ENCODE measurements around the gene CADM3.

Gene CADM3

DNA sequence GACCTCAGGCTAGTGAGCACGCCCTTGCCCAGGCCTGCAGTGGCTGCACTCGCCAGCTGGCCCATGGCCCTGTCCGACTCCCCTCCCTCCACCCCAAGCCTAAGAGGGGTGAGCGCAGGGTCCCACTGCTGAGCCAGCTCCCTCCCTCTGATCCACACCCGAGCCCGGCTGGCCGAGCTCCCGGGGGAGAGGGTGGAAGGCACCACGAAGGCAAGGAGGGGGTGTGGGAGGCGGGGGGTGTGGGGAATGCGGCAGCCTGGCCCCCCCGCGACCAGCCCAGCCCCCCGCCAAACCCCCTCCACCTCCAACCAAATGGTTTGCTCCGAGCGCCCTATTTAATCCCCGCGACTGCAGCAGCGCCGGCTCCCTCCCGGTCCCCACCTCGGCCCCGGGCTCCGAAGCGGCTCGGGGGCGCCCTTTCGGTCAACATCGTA, at the start of gene CADM3:
CADM3 (plus strand) TSS at position 362 of the 434 bp plus-strand sequence. CDS start 151 bp downstream, outside the sequence.
- no peak for DNase-seq

DNA sequence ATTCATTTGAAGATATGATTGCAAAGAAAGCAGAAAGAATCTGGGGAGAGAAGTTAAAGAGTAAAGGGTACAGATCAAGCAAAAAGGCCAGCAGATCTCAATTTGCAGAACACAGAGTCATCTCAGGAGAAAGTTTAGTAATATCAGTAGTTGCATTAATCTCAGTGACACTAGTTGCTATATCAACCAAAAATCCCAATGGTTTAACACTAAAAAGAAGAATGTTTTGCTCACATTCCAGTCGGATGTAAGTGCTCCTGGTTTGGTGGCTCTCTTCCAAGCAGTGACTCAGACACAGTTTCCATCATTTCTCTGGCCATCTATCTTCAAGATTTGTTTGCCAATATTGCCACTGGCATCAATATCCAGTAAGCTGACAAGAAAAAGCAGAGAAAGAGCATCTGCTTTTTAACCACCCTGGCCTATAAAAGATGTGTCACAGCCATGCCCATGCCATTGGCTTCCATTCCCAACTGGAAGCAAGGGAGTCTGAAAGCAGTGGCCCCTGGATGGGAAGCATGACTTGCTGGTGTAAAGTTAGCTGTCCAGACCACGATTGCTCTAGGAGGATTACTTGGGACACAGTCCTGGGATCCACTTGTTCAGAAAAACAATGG, 49.3 kb upstream of the CADM3 start:
- DNase-seq: no peak

- no peak for DNase-seq
These were observed 47.8 kb upstream of the CADM3 start for GRCh38 chr1:159123587-159123986.

GRCh38 chr1:159132271-159132881, 39.0 kb upstream of the CADM3 start:
- peak; percentile 78 for DNase-seq

DNA sequence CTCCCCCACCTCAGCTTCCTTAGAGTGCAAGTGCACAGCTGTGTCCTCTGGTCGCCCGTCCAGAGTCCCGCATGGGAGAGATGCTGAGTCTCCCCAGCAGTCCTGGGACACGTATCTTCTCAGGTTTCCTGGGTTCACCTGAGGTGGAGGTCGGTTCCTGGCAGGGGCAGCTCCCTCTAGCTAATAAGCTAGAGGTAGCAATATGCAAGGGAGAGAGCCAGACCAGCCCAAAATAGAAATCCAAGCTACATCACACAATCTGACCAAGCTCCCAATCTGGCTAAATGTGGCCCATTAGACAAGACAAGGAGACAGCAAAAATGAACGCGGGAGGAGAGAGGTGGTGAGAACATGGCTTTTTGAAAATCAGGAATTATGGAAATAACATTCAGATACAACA, 30.9 kb upstream of the CADM3 start:
- no peak for DNase-seq

DNA sequence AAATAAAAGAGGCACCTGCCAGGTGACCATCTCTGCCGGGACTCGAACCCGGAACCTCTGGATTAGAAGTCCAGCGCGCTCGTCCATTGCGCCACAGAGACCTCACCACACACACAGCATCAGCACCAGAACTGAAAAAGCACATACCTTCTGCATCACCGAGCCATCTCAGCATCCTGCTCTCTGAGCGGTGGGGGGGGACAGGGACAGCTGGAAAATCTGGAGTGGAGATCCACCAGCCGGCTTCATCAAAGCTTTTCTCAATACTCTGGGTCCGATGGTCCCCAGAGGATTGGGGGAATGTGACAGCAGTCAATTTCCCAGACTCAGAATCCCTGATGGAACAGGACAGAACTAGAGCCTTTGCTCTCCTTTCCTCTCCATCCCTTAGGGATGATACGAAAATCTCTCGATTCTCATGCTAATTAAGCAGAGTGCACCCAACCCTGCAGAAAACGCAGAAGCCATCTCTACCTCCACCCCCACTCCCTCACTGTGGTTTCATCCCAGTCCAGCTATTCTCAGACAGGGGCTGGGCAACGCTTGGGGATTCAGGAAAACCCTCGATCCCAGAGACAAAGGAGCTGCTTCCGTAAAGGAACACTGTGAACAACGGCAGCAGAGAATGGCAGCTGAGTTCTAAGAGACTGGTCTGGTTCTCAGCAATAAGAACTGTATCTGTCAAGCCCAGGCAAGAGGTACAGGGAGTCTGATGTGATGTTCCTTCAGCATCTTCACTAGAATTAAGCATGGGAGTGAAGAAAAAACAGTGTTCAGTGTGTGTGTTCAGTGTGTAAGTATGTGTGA, 29.6 kb upstream of the CADM3 start:
- no peak for DNase-seq

DNA sequence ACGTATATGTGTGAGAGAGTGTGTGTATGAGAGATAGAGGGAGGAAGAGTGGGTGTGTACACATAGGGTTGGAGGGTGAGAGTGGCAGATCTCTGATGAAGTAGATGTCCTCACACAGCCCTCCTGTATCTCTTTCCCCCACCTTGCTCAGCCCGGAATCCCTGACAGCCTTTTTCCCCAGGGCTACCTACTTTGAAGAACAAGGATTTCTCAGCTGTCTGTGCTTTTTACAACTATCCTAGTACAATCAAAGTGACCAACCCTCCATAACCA, 29.1 kb upstream of the CADM3 start:
- DNase-seq: no peak

GRCh38 chr1:159142726-159143510, 28.5 kb upstream of the CADM3 start:
- no peak for DNase-seq

DNA sequence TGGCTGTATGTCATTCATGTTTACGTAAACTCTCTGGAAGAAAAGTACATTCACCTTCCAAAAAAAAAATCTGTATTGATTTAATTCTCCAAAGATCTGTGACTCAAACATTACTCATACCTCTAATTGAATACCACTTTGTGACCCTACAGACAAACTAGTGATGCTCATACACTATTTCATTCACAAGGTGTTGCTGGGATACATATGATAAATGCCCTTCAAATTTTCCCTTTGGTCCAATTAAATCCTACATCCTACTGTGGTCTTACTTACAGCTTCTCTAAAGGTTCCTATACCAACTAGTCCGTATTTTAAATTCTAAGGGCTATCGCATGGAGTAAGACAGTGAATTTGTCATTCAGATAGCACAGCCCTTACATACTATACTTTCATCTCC, 26.8 kb upstream of the CADM3 start:
- no peak for DNase-seq

DNA sequence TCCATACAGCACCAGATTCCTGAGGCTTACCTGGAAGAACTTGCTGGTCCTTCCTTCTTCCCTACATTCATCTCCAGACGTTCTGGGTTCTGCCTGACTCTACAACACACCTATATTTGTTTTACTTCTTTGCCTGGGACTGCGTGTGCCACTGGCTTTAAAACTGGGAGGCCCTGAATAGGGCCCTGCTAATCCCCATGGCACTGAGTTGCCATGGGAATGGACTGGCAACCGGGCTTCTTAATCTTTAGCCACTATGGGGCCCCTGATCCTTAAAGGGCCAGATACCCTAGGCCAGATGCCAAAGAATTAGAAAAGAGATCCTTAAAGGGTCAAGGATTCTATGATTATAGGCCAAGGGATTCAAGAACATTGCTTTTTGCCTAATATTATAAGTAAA, 24.4 kb upstream of the CADM3 start:
- DNase-seq: no peak

DNA sequence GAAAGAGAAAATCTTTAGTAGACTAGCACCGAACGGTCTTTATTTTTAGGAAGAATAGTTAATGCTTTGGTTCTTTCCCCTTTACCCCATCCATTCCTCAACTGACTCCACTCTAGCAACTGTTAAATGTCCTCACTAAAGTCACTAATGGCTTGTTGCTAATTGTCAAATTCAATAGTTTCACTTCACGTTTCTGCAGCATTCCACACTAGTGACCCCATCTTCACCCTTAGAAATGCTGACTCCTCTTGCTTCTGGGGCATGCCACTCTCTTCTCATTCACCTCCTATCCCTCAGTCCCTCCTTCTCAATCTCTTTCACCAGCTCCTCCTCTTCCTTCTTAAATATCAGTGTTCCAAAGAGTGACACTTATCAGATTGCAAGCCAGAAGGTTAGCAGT, 19.4 kb upstream of the CADM3 start:
- peak; percentile 77 for DNase-seq

DNA sequence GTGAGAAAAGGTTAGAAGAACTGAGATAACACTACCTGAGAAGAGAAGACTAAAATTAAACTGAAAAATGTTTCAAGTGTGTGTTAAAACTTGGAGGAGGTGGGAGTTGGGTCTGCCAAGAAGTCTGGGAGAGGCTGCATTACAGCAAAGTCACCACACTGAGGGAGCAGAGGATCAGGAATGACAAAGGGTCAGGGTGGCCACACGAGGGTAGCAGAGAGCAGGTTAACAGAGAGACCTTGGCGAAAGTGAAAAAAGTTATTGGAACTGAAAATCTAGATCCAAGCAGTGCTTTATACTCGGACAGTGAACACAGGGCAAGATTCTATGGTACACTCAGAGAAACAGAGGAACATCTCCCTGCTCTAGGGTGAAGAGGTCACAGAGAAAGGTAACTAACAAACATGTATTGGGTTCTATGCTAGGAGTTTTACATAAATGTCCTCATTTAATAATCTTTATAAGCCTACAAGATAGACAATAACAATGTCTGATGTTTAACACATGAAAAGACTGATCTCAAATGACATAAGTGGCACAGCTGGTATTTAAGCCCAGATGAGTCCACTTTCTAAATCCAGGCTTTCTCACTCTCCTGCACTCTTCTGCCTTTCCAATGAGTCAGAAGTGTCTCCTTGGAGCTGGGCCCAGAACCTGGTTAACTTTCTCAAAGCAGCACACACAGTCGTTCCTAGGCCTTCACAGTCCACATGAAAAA, 10.3 kb upstream of the CADM3 start:
- DNase-seq: peak; percentile 79

- DNase-seq: no peak
These were observed 9.7 kb upstream of the CADM3 start for GRCh38 chr1:159161719-159162026.

DNA sequence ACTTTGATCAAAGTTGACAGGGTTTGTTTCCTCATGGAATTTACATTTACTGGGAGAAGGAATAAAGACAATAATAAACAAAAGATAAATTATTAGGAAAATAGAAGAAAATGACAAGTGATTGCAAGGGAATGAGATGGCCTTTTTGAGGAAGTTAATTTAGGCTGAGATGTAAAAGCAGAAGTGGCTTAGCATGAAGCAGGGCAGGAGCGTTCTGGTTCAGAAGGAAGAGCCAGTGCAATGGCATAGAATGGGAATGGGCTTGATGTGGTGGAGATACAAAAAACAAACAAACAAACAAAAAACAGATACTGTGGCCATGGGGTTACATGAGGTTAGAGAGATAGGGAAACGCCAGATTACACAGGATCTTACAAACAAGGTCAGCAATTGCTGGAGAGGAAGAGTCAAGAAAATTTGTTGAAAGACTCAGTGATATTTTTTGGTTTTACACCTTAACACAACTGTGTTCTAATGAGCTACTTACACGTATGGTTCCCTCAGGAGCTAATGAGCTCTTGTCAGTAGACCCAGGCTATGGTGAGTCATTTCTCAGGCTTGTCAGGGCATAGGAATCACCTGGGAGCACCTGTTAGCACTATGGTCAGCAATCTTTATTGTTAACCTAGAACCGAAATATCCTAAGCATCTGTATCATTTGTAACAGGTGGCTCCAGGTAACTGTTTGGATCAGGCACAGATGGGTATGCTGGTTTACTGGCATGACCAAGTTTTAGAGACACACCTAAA, 8.7 kb upstream of the CADM3 start:
- DNase-seq: no peak

DNA sequence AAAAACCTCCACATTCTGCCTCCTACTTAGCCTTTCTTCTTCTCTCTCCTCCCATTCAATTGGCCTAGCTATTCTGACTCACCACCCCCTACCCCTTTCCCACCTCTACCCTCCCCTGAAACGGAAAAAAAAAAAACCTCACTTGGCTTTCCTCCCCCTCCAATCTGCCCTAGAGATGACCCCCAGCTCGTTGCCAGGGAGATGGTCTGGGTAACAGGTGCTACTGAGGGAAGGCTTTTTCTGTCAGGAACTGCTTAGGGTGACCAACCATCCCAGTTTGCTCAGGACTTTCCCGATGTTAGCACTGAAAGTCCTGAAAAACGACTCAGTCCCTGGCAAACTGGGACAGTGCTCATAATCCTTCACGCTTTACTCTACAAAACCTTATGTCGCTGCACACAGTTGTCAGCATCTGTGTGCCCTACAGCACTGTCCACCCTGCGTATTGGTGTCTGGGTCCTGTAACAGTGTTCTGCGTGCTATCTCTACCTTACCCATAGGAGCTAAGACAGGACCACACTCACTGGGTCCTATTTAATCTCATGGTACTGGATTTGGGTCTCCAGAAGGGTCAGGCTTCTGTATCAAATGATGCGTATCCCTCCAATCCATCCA, 7.7 kb upstream of the CADM3 start:
- no peak for DNase-seq

GRCh38 chr1:159168043-159168442, 3.4 kb upstream of the CADM3 start:
- no peak for DNase-seq

DNA sequence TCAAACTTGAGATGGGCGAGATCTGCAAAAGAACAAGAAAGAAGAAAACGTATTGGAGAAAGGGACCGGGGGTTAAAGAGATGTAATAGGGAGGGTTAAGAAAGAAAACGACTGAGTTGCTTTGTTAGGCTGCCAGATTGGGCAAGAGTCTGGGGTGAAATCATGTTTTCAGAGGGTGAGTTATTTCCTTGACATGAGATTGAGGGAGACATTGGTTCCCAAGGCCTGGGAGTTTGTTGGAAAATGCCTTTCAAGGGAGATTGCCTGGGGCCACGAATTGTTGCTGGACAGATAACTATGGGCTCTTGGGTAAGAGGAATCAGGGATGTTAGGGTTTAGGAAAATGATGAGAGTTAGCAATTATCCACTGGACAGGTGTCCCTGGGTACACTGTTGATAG, 776 bp upstream of the CADM3 start:
- no peak for DNase-seq

- no peak for DNase-seq
These were observed 480 bp downstream of the CADM3 start for GRCh38 chr1:159171688-159172501.

DNA sequence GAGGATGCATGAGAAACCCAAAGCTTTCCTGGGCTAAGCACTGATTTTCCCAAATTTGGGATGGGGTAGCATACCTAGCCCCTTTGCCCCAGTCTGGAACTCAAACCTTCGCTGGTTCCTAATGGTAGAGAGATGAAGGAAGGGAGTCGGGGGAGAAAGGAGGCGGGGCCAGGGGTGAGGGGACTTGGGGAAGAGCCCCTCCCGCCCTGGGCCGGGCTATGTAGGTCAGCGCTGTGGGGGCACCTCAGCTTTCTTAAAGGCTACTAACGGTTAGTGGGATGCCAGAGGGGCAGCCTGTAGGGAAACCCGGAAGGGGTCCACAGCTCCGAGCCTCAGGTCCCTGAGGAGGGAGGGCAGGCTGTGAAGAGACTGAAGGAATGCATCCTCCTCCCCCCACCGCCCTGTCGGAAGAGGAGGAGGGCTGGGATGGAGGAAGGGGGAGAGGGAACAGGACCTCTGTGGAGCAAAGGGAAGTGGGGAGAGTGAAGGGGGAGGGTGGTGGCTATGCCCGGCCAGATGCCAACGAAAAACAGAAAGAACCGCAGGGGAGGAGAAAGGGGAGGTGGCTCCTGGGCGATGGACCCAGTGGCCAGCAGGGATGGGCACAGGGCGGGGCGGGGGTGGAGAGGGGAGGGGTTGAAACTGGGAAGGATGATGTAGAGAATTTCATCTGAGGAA, 1.3 kb downstream of the CADM3 start:
- DNase-seq: no peak

DNA sequence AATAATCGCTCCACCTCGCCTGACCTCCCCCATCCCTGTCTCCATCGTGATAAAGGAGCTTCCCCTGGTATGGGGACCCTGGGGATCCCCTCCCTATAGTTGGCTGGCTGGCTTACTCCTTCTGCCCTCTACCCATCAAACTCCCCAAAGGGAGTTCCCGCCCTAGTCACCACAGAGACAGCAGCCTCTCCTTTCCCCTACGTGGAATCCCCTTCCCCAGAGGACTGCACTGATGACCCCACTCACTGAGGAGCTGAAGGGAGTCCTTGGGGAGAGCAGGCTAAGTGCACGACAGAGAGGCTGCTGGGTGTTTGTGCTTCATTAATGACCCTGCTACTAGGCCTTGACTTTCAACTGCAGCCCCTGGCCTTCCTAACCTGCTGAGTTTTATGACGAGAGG, 1.9 kb downstream of the CADM3 start:
- no peak for DNase-seq
